Activated CD4-positive, alpha-beta T cell treated with anti-CD3 and anti-CD28 coated beads, Interleukin-2, amount 50 U/mL, for 4 hours (primary cell): ENCODE data around the gene LARP6.
"Not testable (repeated sequence)": the region's sequence is repeated elsewhere in the genome, so short reads cannot be mapped to it uniquely, and the experiment has no call there.

Source experiments
- DNase-seq, 2 experiments: peaks; one replicate each; pipeline ENCODE4 v3.0.0-alpha.2; 2020

Gene LARP6

DNA sequence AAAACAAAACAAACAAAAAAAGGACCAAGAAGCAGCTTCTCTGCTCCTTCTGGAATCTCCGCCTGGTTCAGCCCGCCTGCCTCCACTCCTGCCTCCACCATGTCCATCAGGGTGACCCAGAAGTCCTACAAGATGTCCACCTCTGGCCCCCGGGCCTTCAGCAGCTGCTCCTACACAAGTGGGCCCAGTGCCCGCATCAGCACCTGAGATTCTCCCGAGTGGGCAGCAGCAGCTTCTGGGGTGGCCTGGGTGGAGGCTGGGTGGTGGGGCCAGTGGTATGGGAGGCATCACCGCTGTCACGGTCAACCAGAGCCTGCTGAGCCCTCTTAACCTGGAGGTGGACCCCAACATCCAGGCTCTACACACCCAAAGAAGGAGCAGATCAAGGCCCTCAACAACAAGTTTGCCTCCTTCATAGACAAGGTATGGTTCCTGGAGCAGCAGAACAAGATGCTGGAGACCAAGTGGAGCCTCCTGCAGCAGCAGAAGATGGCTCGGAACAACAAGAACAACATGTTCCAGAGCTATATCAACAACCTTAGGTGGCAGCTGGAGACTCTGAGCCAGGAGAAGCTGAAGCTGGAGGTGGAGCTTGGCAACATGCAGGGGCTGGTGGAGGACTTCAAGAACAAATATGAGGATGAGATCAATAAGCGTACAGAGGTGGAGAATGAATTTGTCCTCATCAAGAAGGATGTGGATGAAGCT, 4.8 kb upstream of the LARP6 start:
- not testable (repeated sequence) for DNase-seq

DNA sequence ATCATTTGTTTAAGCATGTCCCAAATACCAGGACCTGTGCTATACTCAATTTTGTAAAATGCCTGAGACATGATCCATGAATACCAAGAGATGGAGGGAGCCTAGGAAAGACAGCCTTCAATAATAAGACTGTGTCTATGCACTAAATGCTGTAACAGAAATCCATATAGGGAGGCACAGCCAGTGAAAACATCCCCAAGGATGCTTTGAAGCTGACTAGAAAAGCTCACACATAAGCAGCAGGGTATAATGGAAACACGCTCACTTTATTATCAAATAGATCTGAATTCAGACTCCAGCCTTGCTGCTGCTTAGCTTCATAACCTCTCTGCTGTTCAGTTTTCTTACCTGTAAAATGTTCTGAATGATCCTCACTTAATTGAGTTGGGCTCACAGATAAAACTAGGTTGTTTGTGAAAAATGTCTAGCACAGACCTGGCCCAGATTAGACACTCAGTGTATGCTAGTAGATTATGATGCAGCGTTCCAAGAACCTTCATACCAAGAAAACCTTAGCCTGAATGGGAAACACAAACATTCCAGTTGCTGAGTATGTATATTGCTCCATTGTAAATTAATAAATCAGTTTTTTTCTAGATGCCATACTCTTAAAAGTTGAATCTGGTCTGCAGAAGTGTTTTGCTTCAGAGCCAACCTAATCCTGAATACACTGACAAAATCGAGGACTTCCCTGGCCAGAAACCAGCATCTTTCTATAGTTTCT, 3.8 kb upstream of the LARP6 start:
- no peak for DNase-seq

DNA sequence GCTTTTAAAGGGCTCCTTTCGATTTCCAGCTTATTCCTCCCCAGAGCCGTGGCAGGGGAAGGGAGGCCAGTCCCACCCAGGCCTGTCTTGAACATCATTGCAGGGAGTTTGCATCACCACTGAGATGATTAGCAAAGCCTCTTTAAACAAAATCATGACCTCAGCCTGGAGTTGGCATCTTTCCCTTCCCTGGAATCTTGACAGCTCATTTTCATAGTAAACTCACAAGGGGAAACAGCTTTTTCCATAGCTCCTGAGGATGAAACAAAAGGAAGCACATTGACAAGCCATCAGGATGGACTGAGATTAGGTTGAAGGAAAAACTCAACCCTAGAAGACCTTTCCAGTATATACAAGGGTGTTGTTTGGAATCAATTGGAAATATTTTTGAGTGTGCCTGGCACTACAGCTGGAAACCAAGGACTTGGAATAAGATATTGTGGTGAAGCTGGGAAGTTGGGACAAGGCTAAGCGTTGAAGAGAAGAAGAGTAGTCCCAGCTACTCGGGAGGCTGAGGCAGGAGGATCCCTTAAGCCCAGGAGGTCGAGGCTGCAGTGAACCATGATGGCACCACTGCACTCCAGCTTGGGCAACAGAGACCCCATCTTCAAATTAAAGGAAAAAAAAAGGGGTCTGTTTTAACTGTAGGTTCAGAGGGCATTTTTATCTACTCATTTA, 3.1 kb upstream of the LARP6 start:
- DNase-seq = no peak

DNA sequence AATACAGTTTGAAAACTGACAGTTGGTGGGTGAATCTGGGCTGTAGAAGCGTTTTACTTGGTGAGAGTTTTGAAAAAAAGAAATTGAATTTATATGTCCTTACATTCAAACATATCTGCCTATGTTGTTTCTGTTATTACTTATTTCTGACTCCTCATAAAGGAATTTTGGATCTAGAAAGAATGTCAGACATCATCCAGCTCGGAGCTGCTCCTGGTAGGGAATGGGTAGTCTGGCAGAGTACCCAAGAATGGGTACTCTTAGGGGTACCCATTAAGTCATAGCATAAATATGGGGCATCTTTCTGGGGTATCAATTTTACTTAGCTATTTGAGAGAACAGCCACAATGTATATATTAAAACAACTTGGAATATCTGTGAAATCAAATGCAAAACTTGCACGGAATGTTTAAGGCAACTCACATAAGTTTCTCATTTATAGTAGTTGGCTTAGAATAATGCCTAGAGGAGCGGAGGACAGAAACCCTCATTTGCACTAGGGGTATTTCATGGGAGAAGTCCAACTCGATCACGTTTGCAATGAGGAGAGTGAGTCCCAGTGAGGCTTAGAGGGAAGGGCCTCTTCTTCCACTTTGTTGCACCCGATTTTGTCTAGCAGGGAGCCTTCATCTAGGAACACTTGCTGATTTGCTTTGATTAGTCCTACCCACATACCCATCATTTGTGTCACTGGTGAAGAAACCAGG, 2.4 kb upstream of the LARP6 start:
- no peak for DNase-seq

DNA sequence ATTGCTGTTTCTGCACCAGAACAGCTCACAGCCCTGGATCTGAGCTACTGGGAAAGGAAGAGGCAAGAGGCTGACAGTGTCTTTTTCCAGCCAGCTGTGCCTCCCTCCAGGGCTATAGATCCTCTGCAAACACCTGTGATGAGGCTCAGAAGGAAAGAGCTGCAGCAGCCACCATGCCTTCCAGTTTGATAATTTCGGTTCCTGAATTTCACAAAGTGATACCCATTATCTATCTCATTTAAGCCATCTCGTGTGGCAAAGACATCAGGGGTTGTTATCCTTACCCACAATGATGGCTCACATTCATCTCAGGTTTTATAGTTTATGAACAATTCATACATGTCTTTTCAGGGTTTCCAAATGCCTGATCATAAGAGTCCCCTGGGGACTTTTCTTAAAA, 1.8 kb upstream of the LARP6 start:
- DNase-seq = no peak

DNA sequence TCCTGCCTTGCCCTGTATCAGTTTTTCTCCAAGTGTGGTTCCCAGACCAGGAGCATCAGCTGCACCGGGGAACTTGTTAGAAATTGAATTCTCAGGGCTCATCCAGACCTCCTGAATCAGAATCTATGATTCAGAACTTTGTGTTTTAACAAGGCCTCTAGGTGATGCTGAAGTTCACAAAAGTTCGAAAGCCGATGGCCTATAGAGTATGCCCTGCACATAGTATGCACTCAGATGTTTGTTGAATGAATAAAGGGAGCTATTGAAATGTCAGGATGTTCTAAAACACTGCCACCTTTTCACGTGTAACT, 664 bp upstream of the LARP6 start:
- no peak for DNase-seq

DNA sequence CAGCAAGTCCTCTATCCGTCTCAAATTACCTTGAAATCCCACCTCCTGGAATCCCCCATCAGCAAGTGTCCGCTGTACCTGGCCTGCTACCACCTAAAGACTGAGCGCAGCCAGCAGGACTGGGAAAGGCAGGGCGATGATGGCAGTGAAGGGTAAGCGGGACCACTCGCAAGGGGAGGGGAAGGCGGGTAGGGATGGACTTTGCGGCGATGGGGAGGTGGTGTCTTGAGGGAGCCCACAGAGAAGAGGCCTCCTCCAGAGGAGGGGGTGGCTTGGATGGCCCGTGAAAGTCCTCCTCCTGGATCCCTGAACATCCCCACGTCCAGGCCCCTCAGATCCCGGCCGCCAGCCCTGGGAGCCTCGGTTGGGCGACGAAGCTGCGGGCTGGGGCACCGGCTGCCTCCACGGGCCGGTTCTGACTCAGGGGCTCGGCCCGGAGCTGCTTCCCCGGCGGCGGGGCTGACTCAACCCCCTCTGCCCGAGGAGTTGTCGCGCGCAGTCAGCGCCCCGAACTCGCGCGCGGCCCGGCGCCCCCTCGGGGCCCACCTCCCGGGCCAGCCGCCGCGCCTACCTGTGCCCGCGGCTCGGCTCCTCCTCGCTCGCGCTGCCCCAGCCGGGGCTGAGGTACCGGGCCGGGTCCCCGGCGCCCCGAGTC, 512 bp downstream of the LARP6 start:
- DNase-seq = no peak

DNA sequence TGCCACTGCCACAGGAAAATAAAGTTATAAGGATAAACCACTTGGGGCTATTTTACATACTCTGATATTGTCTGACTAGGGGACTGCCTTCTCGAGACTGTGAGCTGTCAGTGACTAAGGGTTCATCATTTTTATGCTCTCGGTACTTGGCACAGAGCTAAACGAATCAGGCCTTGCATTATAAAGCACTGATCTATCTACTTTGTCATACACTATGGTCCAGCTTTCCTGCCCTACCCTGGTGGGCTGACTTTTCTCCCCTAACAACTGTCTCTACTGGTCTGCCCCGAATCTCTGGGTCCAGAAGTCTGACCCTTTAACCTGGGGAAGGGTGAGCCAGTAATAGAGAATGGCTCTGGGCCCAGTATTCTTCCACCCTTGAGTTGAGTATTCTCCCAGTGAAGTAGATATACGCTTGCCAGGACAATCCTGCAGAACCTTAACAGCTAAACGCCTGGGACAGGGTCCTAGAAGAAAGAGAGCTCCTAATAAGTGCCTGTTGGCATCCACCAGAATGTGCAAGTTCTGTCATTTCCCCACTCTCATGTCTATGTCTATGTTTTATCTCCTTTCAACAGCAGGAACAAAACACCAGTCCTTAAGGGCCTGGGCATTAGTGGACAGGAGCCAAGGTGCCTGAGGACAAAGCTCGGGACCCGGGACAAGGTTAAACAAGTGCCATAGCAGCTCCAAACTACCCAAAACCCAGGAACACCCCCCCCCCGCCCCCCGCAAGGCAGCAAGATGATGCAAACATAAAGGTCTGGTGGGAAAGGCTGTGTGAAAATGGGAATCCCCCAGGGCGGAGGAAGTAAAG, 1.2 kb downstream of the LARP6 start:
- no peak for DNase-seq

DNA sequence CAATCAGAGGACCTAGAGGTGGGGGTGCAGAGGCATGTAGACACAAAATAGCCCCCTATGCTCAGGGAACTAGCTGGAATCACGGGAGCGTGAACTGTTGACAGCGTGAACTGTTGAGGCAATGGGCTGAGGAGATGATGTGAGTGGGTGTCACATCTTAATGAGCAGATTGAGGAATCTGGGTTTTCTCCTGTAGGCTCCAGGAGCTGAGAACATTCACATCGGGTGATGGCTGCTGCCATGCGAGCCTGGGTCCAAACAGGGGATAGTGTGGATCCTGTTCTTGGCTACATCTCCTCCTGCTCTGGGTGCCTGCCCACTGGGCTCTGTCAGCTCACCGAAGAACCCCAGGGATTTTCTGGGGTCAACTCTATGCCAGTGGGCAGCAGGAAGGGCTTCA, 2.1 kb downstream of the LARP6 start:
- DNase-seq = no peak

DNA sequence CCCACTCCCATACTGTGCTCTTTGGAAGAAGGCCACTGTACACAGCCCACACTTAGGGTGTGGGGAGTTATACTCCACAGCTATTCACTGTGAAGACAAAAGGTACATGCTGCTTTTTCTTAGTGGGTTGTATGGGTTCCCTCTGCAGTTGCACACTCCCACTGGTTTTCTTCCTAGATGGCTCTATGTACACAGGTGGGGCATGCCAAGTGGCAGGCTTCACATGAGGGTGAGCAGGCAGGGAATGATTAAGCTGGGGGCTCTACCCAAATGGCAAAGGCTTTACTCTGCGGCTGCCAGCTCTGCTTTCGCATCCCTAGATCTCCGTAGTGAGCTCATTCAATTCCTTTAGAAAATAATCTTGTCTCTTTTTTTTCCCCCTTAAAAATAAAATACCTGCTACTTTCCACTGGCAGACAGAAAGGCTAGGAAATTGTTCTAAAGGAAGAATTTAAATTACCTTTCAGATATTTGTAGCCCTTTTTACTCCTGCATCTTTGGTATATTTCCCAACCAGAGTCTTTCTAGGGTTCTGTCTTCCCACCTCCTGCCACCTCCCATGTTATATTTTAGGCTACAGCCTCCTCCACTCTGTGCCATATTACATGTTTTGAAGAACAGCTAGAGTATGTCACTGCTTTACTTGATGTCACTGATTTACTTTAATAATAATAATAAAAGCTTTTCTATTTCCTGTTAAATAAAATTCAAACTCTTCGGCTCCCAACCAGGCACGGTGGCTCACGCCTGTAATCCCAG, 8.2 kb downstream of the LARP6 start:
- DNase-seq = no peak

DNA sequence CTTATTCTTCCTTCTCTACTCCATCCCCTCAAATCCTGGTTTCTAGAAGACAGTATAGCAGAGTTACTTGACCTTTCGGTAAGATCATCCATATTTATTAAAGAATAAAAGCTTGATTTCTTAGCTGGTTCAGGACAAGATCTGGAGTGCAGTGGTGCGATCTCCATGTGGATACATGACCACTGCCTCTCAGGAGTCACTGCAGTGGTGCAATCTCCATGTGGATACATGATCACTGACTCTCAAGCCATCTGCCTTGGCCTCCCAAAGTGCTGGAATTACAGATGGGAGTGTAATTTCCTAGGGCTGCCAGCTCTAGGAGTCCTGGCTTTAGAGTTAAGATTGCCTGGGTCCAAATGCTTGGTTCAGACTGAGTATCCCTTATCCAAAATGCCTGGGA, 16.5 kb downstream of the LARP6 start:
- DNase-seq = no peak

DNA sequence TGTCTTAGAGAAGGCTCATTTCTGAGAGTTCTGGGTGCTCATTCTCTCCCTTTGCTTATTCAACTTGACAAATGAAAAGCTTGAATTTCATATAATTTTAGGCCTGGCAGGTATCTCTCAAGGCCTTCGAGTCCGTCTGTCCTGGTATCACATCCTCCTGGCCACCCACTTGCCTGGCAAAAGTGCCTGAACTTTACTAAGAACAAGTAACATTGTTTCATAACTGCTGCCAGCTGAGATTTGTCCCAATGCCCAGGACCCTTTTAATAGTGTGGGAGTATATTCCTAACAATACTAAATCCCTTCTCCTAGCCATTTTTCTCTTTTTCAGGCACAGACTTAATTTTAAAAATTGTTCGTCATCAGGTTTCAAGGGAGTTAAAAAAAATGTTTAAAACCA, 18.1 kb downstream of the LARP6 start:
- DNase-seq = no peak

DNA sequence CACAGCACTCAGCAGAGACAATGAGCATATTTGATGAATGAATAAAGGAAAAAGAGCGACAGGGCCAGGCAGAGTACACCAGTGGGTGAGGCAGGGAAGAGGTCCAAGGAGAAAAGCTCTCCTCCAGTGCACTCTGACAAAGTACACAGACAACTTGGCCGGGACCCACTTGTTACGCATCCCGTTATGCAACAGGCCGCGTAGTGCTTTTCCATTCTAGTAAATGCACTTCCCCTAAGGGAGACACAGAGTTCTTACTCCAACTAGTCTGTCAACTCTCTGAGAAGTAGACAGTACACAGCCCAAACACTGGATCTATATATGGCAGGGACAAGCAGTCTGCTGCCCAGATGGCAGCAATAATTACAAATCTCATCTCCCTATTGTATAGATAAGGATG, 18.5 kb downstream of the LARP6 start:
- no peak for DNase-seq

DNA sequence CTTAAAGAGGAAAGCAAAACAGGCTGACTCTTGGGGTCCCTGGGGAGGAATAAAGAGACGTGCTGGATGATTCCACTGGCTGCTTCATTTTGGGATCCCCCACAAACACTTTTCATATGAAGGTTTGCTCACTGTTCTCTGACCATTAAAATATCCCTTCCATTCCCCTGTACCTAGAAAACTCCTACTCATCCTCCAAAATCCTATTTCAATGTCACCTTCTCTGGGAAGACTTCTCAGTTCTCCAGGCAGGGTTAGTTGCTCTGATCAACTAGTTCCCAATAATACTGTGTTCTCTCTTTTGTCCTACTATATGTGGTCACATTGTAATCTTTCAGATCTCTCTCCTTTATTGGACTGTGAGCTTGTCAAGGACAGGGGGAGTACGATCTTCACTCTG, 19.0 kb downstream of the LARP6 start:
- no peak for DNase-seq

DNA sequence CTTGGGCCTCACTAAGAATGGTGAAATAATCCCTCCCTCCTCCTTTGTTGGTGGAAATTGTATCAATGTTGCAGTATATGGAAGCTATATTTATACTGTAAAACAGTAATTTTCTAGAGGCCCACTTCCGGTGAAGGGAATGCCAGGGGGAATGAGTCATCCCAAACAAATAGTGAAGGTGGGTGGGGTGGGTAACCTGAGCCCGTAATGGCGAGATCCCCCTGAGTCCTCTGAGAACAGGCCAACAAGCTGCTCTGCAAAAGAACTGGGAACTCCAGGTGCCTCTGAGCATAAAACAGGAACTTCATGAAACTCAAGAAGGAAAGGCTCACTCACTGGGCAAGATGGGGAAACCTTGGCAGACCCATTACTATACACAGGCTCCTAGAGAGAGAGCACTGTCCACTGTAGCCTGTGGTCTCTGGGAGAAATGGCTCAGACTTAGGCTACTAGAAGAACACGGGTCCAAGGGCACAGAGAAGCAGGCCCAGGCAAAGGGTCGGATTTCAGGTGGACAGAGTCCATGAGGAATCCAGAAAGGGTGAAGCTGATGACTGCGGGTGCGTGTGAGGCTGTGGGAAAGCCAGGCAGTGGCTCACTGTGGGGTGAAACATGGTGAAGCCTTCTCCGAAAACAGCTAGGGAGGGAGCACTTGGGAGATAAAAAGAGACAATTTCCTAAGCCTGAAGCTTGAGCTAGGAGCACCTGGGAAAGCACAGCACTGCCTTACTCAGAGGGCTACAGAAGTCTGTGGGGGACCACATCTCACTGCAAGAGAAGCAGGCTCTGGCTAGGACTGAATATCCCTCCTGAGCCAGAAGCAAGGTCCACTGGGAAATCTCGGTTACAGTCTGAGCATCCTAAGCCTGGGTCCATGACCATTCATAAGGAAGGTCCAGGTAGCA, 19.8 kb downstream of the LARP6 start:
- no peak for DNase-seq

DNA sequence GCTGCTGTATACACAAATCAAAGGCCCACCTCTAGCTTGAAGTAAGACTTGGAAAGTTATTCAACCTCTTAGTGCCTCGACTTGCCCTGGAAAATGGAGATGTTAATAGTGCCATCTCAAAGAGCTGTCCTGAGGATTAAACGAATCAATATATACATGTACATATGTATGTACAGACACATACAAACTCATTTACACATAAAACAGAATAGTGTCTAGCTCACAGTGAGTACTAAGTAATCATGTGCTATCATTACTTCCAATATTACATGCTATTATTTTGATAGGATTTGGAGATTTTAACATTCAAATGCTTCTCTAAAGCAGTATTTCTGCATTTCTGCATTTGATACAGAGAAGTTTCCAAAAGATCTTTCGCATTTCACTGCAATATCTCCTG, 20.5 kb downstream of the LARP6 start:
- no peak for DNase-seq

DNA sequence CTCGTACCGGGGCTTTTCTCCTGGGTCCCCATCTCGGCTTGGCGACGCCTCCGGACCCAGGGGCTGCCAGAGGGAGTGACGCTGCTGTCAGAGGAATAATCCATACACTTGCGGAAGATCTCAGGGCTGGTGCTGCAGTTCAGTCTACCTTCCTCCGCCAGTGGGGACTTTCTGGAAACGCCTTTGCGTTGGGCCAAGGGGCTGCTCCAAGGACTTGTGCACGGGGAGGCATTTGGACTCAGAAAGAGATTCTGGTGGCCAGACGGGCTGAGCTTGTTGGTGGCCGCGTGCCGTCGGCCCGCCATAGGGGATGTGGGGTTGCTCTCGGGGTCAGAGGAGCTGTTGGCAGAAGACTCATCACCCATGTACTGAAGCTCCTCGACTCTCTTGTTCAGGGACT, 21.8 kb downstream of the LARP6 start:
- no peak for DNase-seq

DNA sequence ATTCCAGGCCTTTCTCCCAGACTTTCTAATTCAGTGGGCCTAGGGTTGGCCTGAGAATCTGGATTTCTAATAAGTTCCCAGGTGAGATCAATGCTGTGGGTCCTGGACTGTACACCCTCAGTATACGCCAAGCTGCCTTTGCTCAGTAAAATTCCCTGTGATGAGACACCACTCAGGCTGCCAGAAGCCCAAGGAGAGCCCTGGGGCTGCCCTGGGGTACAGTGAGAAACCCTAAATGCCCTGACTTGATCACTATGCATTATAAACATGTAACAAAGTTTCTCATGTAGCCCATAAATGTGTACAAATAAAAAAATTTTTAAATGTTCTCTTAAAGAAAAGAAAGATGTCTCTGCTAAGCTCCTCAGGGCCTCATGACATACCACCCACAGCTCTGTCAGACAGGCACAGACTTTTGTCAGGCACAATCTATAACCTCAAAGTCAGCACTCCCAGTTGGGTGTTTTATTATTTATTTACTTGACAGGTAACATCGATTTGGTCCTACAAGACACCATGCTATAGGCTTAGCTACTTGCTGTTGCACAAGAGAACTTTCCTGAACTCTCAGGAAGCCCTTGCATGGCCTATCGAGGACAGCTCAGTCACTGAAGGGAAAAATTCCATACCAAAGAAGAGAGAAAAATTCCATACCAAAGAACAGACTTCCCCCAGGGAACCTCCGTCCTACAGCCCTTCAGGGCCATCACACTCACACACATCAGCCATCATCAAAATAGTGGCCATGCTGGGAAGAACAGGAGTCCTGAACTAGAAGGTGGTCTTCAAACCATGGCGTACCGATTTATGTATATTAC, 22.7 kb downstream of the LARP6 start:
- DNase-seq = no peak

DNA sequence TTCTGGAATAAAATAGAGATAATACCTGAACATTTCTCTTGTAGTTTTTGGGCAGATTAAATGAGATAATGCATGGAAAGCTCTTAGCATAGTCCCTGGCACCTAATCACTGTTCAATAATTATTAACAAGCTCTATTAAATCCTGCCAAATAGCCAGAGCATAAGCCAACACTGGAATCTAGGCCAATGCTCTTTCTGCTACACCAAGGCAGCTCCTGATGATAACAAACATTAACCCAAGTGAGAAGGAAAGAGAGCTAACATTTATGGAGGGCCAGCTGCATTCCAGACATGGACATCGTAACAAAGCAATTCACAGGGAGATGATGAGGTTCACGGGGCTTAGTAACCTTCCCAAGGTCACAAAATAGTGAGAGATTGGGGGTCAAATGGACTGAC, 23.3 kb downstream of the LARP6 start:
- no peak for DNase-seq
